Adrenal gland (tissue), 5 donors: Measurements from ENCODE around the gene ZXDC.

ENCODE experiments used
- CTCF ChIP-seq, 6 experiments: fragments of 450-650 bp in 4 of 6; fragments of 200-600 bp in 2 of 6; sonication (generic) in 1 of 6; IDR thresholded peaks; 1 replicate in 5 of 6; 2 replicates in 1 of 6; pipeline versions ENCODE4 v1.5.1 to v1.8.0; 2016 to 2021; ENCODE audit warnings: antibody characterized with exemption in 6 of 6, mild to moderate bottlenecking in 2 of 6, moderate library complexity in 1 of 6
- POLR2A ChIP-seq, 2 donors: fragments of 450-650 bp; IDR thresholded peaks; one replicate each; pipeline ENCODE4 v1.6.1; 2017; ENCODE audit warnings: antibody characterized with exemption in 2 of 2, mild to moderate bottlenecking in 2 of 2, moderate library complexity in 1 of 2
- donor health status: DM: no; HTN: no; CAD: no.

GRCh38 chr3:126435456-126436315 is 40.0 kb downstream of the ZXDC start:
- TF ChIP-seq CTCF (IDR thresholded peaks at IDR 0.05) = no peak
- no peak for TF ChIP-seq POLR2A (IDR thresholded peaks at IDR 0.05)
